ENCODE data around the gene RAB11FIP2. TPM values are rescaled to one million over a fixed set of nuclear protein-coding genes. Genes with fewer than 3 reads are reported as not detected.

RAB11FIP2 gene
- total RNA-seq, 1 experiment from 2014 or later = 12.2 TPM

DNA sequence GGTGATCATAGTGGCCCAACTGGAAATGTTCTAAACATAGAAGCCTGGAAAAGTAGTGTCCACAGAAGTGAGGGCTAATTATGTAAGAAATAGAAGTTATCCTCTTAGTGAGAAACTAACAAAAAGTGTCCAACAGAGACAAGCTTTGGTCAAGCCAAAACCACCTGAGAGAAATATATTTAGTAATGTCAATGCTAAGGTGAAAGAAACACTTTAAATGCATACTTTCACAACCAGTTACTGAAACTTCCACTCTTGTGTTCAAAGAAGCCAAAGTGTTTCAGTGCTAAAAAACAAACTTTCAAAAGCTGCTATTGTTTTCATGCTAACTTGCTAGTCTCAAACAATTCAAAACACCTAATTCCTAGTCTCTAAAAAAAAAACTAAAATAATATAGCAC, 18.1 kb downstream of the RAB11FIP2 start:
- Mint-ChIP-seq H3K4me3 (no peak overlapping the region), H3K27me3 (ENCODE audit: low read depth) (no peaks in the 10 kb centered on the region), H3K27ac (no peak overlapping the region), H3K9me3 (no peaks in the 10 kb centered on the region), H3K4me1 (peaks cover 21% of the 10 kb centered on the region), H3K36me3 (no peaks in the 10 kb centered on the region; the same call in 1 of the 2 replicates)
- ChIA-PET POLR2A (no interaction called here), CTCF (no interaction called here)
- DNase-seq (ENCODE audit: low spot score) (no peak), ATAC-seq (no peak)
- TF ChIP-seq CREB1 (CRISPR knock-in tag; IDR thresholded peaks at IDR 0.05) = no peak
- TF ChIP-seq FOXP1 (CRISPR knock-in tag; IDR thresholded peaks at IDR 0.05; ENCODE audit: borderline replicate concordance) = no peak
- TF ChIP-seq, protein P1, sequence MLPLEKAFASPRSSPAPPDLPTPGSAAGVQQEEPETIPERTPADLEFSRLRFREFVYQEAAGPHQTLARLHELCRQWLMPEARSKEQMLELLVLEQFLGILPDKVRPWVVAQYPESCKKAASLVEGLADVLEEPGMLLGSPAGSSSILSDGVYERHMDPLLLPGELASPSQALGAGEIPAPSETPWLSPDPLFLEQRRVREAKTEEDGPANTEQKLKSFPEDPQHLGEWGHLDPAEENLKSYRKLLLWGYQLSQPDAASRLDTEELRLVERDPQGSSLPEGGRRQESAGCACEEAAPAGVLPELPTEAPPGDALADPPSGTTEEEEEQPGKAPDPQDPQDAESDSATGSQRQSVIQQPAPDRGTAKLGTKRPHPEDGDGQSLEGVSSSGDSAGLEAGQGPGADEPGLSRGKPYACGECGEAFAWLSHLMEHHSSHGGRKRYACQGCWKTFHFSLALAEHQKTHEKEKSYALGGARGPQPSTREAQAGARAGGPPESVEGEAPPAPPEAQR (CRISPR knock-in tag; IDR thresholded peaks at IDR 0.05) = no peak
- no peak for TF ChIP-seq SMAD3 (CRISPR knock-in tag; IDR thresholded peaks at IDR 0.05; ENCODE audit: borderline replicate concordance)
- no peak for TF ChIP-seq ZNF232 (CRISPR knock-in tag; IDR thresholded peaks at IDR 0.05)
- TF ChIP-seq, protein P2, sequence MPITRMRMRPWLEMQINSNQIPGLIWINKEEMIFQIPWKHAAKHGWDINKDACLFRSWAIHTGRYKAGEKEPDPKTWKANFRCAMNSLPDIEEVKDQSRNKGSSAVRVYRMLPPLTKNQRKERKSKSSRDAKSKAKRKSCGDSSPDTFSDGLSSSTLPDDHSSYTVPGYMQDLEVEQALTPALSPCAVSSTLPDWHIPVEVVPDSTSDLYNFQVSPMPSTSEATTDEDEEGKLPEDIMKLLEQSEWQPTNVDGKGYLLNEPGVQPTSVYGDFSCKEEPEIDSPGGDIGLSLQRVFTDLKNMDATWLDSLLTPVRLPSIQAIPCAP (CRISPR knock-in tag; IDR thresholded peaks at IDR 0.05) = no peak
- TF ChIP-seq, protein P3, sequence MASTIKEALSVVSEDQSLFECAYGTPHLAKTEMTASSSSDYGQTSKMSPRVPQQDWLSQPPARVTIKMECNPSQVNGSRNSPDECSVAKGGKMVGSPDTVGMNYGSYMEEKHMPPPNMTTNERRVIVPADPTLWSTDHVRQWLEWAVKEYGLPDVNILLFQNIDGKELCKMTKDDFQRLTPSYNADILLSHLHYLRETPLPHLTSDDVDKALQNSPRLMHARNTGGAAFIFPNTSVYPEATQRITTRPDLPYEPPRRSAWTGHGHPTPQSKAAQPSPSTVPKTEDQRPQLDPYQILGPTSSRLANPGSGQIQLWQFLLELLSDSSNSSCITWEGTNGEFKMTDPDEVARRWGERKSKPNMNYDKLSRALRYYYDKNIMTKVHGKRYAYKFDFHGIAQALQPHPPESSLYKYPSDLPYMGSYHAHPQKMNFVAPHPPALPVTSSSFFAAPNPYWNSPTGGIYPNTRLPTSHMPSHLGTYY (CRISPR knock-in tag; IDR thresholded peaks at IDR 0.05) = no peak
- TF ChIP-seq, protein P4, sequence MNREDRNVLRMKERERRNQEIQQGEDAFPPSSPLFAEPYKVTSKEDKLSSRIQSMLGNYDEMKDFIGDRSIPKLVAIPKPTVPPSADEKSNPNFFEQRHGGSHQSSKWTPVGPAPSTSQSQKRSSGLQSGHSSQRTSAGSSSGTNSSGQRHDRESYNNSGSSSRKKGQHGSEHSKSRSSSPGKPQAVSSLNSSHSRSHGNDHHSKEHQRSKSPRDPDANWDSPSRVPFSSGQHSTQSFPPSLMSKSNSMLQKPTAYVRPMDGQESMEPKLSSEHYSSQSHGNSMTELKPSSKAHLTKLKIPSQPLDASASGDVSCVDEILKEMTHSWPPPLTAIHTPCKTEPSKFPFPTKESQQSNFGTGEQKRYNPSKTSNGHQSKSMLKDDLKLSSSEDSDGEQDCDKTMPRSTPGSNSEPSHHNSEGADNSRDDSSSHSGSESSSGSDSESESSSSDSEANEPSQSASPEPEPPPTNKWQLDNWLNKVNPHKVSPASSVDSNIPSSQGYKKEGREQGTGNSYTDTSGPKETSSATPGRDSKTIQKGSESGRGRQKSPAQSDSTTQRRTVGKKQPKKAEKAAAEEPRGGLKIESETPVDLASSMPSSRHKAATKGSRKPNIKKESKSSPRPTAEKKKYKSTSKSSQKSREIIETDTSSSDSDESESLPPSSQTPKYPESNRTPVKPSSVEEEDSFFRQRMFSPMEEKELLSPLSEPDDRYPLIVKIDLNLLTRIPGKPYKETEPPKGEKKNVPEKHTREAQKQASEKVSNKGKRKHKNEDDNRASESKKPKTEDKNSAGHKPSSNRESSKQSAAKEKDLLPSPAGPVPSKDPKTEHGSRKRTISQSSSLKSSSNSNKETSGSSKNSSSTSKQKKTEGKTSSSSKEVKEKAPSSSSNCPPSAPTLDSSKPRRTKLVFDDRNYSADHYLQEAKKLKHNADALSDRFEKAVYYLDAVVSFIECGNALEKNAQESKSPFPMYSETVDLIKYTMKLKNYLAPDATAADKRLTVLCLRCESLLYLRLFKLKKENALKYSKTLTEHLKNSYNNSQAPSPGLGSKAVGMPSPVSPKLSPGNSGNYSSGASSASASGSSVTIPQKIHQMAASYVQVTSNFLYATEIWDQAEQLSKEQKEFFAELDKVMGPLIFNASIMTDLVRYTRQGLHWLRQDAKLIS (CRISPR knock-in tag; IDR thresholded peaks at IDR 0.05; ENCODE audit: borderline replicate concordance) = no peak
- TF ChIP-seq MYBL2 (CRISPR knock-in tag; IDR thresholded peaks at IDR 0.05) = no peak
- TF ChIP-seq, protein P5, sequence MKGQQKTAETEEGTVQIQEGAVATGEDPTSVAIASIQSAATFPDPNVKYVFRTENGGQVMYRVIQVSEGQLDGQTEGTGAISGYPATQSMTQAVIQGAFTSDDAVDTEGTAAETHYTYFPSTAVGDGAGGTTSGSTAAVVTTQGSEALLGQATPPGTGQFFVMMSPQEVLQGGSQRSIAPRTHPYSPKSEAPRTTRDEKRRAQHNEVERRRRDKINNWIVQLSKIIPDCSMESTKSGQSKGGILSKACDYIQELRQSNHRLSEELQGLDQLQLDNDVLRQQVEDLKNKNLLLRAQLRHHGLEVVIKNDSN (CRISPR knock-in tag; IDR thresholded peaks at IDR 0.05) = no peak
- TF ChIP-seq, protein P6, sequence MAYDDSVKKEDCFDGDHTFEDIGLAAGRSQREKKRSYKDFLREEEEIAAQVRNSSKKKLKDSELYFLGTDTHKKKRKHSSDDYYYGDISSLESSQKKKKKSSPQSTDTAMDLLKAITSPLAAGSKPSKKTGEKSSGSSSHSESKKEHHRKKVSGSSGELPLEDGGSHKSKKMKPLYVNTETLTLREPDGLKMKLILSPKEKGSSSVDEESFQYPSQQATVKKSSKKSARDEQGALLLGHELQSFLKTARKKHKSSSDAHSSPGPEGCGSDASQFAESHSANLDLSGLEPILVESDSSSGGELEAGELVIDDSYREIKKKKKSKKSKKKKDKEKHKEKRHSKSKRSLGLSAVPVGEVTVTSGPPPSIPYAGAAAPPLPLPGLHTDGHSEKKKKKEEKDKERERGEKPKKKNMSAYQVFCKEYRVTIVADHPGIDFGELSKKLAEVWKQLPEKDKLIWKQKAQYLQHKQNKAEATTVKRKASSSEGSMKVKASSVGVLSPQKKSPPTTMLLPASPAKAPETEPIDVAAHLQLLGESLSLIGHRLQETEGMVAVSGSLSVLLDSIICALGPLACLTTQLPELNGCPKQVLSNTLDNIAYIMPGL (CRISPR knock-in tag; IDR thresholded peaks at IDR 0.05) = no peak
- no peak for TF ChIP-seq RELA (CRISPR knock-in tag; IDR thresholded peaks at IDR 0.05; ENCODE audit: borderline replicate concordance)
- TF ChIP-seq SMAD4 (CRISPR knock-in tag; IDR thresholded peaks at IDR 0.05) = no peak

DNA sequence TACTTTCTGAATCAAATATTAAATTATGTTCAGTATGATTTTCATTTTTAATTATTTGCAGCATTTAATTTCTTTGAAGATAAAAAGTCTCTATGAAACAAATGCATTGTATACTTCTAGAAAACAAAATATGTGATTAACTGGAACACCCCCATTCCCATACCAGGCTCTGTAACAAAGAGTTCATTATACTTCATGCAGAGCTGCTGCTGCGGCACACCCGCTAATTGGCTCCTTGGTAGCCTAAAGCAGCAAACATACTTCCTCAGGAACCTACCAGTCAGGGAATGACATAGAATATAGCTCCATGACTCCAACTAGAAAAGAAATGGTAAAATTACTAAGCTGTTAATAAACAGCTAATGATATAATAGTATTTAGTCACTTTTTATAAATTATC, 19.3 kb downstream of the RAB11FIP2 start:
- Mint-ChIP-seq H3K27me3 (ENCODE audit: low read depth) (no peaks in the 10 kb centered on the region), H3K9me3 (no peaks in the 10 kb centered on the region), H3K4me1 (peaks cover 21% of the 10 kb centered on the region), H3K36me3 (no peaks in the 10 kb centered on the region), H3K4me3 (no peak overlapping the region), H3K27ac (no peak overlapping the region)
- no peak for DNase-seq (ENCODE audit: low spot score)
- ChIA-PET CTCF (no interaction called here), POLR2A (no interaction called here)
- ATAC-seq = no peak
- TF ChIP-seq, protein P7, sequence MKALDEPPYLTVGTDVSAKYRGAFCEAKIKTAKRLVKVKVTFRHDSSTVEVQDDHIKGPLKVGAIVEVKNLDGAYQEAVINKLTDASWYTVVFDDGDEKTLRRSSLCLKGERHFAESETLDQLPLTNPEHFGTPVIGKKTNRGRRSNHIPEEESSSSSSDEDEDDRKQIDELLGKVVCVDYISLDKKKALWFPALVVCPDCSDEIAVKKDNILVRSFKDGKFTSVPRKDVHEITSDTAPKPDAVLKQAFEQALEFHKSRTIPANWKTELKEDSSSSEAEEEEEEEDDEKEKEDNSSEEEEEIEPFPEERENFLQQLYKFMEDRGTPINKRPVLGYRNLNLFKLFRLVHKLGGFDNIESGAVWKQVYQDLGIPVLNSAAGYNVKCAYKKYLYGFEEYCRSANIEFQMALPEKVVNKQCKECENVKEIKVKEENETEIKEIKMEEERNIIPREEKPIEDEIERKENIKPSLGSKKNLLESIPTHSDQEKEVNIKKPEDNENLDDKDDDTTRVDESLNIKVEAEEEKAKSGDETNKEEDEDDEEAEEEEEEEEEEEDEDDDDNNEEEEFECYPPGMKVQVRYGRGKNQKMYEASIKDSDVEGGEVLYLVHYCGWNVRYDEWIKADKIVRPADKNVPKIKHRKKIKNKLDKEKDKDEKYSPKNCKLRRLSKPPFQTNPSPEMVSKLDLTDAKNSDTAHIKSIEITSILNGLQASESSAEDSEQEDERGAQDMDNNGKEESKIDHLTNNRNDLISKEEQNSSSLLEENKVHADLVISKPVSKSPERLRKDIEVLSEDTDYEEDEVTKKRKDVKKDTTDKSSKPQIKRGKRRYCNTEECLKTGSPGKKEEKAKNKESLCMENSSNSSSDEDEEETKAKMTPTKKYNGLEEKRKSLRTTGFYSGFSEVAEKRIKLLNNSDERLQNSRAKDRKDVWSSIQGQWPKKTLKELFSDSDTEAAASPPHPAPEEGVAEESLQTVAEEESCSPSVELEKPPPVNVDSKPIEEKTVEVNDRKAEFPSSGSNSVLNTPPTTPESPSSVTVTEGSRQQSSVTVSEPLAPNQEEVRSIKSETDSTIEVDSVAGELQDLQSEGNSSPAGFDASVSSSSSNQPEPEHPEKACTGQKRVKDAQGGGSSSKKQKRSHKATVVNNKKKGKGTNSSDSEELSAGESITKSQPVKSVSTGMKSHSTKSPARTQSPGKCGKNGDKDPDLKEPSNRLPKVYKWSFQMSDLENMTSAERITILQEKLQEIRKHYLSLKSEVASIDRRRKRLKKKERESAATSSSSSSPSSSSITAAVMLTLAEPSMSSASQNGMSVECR (CRISPR knock-in tag; IDR thresholded peaks at IDR 0.05; ENCODE audit: borderline replicate concordance) = no peak
- TF ChIP-seq, protein P8, sequence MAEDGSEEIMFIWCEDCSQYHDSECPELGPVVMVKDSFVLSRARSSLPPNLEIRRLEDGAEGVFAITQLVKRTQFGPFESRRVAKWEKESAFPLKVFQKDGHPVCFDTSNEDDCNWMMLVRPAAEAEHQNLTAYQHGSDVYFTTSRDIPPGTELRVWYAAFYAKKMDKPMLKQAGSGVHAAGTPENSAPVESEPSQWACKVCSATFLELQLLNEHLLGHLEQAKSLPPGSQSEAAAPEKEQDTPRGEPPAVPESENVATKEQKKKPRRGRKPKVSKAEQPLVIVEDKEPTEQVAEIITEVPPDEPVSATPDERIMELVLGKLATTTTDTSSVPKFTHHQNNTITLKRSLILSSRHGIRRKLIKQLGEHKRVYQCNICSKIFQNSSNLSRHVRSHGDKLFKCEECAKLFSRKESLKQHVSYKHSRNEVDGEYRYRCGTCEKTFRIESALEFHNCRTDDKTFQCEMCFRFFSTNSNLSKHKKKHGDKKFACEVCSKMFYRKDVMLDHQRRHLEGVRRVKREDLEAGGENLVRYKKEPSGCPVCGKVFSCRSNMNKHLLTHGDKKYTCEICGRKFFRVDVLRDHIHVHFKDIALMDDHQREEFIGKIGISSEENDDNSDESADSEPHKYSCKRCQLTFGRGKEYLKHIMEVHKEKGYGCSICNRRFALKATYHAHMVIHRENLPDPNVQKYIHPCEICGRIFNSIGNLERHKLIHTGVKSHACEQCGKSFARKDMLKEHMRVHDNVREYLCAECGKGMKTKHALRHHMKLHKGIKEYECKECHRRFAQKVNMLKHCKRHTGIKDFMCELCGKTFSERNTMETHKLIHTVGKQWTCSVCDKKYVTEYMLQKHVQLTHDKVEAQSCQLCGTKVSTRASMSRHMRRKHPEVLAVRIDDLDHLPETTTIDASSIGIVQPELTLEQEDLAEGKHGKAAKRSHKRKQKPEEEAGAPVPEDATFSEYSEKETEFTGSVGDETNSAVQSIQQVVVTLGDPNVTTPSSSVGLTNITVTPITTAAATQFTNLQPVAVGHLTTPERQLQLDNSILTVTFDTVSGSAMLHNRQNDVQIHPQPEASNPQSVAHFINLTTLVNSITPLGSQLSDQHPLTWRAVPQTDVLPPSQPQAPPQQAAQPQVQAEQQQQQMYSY (CRISPR knock-in tag; IDR thresholded peaks at IDR 0.05) = no peak
- TF ChIP-seq SMAD4 (CRISPR knock-in tag; IDR thresholded peaks at IDR 0.05) (no peak), FOXK1 (CRISPR knock-in tag; IDR thresholded peaks at IDR 0.05) (no peak)

Measured in WTC11 (cell line).